HG03520 (cell line): ENCODE results near the gene UGDH.
"Not testable (repeated sequence)": the region's sequence is repeated elsewhere in the genome, so short reads cannot be mapped to it uniquely, and the experiment has no call there.

ENCODE experiments used
- ATAC-seq: cut with Tn5 transposase; IDR thresholded peaks from one replicate; pipeline ENCODE4 v1.9.1; 2021; ENCODE audit warnings: mild to moderate bottlenecking, moderate library complexity; ENCODE audit not compliant: unreplicated experiment

Gene UGDH

DNA sequence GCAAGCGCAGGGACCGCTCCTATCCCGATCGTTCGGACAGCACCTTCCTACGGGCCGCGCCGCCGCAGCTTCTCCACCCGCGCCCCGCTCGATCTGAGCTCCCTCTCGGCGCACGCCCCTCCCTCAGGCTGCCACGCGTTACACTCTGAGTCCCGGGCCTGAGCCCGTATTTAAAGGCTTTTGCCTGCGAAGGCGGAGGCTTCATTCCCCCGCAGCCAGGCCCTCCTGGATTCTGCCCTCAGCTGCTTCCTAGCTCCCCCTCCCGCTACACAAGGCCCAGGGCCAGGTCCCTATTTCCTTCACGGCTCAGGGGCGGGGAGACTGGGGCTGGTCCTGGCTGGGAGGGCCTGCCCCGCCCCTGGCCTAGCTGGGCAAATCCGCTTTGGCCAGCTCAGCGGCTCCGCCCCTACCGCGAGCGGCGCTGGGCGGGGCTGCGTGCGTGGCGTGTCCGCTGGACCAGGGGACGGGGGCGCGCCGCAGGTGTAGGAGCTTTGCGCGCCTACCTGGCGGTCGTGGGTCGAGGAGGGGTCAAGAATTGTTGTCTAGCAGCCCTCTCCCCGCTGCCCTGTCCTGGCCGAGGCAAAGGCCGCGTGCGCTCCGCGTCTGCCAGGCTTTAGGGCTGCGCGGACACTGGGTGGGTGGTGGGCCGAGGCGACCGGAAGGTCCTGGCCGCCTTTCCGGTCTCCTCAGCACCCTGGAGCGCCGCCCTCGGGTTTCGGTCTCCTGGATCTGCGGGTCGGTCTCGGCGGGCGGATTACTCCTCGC, at the start of gene UGDH:
Gene UGDH, minus strand, starts transcription at position 144 of the 765 bp plus-strand sequence. CDS start 5,927 bp downstream, outside the sequence.
- ATAC-seq = peak; percentile 95

DNA sequence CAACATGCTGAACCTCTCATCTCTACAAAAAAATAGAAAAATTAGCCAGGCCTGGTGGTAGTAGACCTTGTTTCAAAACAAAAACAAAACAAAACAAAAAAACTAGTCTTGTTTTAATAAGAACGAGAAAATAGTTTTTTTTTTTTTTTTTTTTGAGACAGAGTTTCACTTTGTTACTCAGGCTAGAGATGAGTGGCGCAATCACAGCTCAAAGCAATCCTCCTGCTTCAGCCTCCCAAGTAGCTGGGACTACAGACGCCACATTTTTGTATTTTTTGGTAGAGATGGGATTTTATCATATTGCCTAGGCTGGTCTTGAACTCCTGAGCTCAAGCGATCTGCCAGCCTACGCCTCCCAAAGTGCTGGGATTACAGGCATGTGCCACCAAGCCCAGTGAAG, 47.7 kb upstream of the UGDH start:
- no peak for ATAC-seq

DNA sequence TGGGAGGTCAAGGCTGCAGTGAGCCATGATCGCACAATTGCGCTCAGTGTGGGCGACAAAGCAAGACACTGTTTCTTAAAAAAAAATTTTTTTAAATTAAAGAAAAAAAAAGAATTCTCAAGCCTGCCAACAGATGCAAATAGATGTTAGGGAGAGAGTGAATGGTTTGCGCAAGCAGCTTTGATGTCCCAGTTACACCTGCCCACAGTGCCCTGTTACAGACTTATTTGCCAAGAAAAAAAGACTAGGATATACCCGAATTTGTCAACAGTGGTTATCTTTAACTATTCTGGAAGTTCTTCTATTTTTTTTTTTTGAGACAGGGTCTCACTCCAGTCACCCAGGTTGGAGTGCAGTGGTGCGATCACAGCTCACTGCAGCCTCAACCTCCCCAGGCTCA, 44.3 kb upstream of the UGDH start:
- ATAC-seq = no peak

DNA sequence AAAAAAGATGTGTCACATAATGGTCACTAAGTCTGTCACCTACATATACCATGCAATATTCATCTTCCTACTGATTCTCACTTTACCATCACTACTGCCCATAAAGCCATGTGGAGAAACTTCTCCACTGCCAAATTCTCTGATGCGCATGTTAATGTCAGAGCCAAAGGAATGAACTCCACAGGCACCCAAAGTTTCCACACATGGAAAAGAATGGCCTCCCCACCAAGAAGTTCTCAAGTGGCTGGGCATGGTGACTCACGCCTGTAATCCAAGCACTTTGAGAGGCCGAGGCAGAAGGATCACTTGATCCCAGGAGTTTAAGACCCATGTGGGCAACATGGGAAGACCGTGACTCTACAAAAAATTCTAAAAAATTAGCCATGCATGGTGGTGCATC, 43.8 kb upstream of the UGDH start:
- ATAC-seq = no peak

DNA sequence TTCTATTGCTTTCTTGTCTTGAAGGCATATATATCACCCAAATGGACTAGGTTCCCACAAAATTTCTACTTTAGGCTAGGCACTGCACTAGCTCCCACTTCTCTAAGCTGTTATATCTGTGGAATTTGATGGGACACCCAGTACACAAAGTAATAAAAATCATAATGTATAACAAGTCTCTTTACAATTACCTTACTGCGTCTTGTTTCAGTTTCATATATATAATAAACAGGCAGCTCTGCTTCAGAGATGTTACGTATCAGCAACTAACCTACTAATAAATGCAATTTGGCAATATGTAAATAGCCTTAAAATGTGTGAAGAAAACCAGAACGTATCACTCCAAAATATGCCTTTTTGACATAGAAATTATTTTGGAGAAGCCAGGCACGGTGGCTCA, 42.0 kb upstream of the UGDH start:
- ATAC-seq = no peak

DNA sequence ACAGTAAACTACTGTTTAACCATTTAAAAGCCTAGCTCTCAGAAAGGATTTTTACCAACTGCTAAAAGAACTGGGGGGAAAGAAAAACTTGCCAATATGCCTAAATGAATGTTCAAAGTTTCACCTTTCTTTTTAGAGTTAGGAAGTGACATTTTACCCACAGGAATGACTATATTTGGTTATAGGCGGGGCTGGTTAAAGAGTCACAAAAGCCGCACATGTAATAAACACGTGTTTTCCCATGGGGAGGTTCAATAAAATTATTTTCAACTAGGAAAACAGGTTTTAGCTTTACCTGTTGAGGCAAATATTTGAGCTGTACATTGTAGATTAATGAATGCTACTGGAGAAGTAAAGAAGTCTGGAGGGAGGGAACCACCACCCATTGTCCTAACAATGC, 41.6 kb upstream of the UGDH start:
- no peak for ATAC-seq

DNA sequence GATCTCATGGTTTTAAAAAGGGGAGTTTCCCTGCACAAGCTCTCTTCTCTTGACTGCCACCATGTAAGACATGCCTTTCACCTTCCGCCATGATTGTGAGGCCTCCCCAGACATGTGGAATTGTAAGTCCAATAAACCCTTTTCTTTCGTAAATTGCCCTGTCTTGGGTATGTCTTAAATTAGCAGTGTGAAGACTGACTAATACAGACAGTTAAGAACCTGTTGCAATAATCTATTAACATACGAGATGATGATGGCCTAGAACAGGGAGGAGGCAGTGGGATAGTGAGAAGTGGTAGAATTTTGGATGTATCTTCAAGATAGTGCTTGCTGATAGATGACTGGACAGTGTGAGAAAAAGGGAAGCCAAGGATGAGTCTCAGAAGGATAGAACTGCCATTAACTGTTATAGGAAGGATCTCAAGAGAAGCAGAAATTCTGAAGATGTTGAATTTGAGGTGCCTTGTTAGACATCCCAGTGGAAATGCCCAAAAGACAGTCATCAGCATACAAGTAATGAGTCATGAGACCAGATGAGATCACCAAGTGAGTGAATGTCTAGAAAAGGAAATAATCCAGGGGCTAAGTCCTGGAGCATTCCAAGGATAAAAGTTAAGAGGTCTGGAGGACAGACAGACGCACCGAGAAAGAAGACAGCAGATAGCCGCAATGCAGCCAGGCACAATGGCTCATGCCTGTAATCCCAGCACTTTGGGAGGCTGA, 38.8 kb upstream of the UGDH start:
- no peak for ATAC-seq

DNA sequence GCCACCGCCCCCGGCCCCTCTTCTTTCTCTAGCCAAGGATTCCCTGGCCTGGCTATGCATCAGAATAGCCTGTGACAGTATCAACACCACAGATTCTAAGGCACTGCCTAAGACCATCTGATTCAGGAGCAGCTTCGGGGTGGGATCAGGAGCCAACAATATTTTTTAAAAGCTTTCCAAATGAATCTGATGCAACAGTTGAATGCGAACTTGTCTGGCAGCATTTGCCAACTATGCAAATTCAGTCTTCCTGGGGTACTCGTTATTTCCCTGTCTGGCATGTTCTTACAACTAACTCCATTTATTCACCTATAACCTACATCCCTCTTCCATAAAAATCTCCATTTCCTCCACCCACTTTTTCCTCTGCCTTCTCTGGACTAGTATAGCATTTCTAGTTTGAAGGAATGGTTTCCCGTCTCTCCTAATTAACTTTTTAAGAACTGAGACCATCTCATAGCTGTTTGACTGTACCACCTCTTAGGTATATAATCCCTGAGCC, 36.2 kb upstream of the UGDH start:
- ATAC-seq = no peak

DNA sequence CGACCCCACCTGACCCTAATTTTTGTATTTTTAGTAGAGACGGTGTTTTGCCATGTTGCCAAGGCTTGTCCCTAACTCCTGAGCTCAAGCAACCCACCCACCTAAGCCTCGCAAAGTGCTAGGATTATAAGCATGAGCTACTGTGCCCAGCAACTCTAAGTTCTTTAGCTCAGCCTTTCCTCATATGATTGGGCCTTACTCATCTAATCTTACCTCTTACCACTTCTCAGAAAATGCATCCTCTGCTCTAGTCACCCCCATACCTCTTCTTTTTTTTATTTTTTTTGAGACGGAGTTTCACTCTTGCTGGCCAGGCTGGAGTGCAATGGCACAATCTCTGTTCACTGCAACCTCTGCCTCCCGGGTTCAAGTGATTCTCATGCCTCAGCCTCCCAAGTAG, 35.6 kb upstream of the UGDH start:
- ATAC-seq = no peak

DNA sequence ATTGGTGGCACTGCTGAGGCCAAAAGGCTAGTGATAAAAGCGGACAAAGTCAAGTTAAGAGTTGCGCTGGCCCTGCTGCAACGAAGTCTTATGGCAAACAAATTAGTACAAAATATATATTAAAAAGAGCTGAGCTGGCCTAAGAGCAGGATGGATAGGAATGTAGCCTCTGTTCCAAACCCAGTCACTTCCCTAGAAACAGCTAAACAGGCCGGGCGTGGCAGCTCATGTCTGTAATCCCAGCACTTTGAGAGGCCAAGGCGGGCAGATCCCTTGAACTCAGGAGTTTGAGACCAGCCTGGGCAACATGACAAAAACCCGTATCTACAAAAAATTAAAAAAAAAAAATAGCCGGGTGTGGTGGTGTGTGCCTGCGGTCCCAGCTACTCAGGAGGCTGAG, 32.4 kb upstream of the UGDH start:
- no peak for ATAC-seq

DNA sequence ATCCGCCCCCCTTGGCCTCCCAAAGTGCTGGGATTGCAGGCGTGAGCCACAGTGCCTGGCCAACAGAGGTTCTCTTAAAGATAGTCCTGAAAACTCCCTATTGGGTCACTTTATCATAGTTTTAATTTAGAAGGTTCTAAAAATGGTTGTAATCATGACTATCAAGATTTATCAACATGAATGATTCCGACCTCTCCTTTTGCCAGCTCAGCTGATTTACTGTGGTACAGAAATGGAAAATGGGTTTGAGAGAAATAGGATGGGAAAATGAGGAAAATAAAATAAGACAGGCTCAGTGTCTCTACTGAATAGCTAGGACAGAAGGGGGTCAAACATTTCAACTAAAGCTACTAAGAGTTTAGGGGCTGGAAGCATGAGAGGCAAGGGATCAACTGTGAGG, 28.2 kb upstream of the UGDH start:
- ATAC-seq = no peak

DNA sequence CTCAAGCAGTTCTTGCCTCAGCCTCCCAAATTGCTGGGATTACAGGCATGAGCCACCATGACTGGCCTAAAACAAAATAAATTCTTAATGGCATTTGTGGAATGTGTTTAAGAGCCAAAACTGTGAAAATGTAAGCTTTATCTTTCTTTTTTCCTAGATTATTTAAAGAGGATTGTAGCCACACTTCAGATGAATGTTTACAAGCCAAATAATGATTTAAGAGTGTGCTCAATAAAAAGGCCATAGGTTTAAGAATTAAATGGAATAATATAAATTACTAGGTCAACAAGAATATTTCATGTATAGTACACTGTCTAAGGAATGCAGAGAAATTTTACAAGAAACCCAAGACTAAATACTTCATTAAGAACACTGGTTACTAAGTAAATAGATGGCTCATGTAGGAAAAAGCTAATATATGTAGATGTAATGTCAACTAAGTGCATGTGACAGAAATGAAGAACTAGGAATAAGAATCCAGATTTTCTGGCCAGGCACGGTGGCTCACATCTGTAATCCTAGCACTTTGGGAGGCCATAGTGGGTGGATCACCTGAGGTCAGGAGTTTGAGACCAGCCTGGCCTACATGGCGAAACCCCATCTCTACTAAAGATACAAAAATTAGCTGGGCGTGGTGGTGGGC, 21.3 kb upstream of the UGDH start:
- no peak for ATAC-seq

DNA sequence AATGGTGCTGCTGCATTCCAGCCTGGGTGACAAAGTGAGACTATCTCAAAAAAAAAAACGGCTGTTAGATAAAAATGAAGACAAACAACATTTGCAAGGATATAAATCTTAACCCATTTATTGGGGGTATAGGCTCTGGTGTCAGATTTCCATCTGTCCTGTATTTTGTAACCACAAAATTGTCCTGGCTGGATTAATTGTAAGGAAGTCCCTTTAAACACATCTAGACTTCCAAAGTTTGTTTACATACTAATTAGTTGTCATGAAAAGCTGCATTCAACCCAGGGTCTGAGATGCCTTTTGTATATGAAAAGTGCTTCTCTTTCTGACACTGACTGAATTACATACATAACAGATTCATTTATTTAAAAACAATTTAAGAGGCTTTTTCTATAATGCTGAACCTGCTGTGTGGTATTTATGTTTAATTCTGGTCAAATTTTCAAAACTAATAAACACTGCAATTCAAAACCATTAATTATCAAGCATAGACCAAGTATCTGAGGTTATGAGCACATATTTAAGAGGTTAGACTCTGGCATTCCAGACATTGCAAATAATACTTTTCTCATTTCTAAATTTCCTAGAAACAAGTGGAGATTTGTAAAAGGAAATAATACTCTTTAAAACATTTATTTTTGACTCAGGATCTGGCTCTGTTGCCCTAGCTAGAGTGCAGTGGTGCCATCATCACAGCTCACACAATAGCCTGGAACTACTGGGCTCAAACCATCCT, 17.5 kb upstream of the UGDH start:
- ATAC-seq = no peak

DNA sequence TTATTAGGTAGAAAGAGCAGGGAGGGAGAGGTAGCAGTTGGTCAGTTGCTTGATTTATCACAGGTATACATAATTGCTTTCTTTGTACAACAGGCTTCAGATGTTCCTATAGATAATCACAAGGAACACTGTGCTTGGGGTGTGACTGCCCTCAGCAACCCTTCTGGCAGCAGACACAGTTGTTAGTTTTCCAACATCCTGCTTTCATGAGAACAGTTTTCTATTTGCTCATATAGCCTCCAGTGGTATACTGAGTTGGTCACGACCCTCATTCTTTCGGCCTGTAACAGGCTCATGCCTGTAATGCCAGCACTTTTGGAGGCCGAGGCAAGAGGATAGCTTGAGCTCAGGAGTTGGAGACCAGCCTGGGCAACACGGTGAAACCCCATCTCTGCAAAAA, 16.8 kb upstream of the UGDH start:
- not testable (repeated sequence) for ATAC-seq

DNA sequence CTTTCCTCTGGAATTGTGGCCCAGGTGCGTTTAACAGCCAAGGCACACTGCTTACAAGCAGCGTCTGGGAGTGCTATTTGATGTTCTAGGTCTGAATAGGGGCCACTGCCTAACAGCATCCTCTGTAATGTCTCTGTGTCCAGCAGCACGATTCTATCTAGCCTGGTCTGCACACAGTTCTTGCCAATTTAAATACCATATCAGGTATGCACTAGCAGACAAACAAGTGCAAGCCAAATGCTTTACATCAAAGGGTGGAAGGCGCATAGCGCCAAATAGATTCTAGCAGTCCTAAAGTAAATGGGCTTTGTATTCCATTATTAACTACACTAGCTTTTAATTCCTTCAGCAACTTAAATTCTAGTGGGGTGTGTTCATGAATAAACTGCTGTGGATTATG, 15.8 kb upstream of the UGDH start:
- ATAC-seq = no peak

DNA sequence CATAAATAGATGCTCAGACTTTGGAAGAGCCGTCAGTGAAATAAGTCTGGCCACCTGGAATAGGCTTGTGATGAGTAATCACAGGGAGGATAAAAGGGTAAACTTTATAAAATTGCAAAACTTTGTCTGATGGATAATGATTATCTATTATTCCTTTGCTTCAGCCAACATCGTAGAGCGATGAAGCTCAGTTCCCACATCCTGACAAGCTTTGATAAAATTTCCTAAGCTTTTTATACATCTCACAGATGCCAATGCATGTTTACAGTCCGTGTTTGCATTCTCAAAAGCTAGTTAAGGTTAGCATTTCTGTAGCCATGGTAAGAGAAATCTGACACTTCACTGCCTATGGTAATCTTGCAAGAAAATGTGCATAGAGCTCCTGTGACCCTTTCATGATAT, 15.4 kb upstream of the UGDH start:
- ATAC-seq = no peak

DNA sequence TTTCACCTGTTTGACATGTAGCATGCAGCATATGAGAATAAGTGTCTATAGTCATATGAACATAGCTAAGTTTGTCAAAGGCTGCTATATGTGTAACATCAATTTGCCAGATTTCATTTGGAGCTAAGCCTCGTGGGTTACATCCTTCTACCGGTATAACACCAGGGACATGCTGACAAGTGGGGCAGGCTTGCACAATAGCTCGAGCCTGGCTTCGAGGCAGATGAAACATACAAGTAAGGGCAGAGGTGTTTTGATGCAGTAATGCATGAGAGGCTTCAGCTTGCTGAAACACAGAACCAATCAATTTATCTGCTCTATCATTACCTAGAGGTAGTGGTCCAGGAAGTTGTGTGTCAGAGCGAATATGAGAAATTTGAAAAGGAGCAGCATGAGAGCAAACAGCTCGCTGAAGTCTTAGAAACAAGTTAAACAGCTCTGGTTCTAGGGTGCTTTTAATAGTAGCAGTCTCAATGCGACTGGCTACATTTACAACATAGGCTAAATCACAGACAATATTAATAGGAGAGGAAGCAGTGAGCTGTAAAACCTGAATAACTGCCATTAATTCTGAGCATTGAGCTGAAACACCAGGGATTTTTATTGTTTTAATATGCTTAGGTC, 14.9 kb upstream of the UGDH start:
- no peak for ATAC-seq

DNA sequence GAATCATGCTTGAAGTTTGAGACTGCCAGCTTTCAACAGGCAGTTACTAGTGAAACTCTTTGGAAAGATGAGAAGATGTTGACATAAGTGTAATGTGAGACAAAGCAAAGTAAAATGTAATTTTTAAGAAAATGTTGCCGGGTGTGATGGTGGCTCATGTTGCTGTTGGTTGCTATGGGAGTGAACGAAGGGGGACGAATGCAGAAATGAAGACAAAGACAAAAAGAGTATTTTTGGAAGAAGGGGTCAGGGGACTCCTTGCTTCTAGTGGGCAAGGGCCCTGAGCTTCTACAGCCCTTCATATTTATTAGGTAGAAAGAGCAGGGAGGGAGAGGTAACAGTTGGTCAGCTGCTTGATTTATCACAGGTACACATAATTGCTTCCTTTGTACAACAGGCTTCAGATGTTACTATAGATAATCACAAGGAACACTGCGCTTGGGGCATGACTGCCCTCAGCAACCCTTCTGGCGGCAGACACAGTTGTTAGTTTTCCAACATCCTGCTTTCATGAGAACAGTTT, 11.9 kb upstream of the UGDH start:
- no peak for ATAC-seq

DNA sequence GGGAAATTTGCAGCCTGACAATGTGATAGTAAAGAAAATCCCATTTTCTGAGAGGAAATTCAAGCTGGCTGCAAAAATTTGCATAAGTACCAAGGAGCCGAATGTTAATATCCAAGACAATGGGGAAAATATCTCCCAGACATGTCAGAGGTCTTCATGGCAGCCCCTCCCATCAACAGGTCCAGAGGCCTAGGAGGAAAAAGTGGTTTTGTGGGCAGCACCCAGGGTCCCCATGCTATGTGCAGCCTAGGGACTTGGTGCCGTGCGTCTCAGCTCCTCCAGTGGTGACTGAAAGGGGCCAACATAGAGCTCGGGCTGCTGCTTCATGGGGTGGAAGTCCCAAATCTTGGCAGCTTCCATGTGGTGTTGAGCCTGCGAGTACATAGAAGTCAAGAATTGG, 6.3 kb upstream of the UGDH start:
- no peak for ATAC-seq

DNA sequence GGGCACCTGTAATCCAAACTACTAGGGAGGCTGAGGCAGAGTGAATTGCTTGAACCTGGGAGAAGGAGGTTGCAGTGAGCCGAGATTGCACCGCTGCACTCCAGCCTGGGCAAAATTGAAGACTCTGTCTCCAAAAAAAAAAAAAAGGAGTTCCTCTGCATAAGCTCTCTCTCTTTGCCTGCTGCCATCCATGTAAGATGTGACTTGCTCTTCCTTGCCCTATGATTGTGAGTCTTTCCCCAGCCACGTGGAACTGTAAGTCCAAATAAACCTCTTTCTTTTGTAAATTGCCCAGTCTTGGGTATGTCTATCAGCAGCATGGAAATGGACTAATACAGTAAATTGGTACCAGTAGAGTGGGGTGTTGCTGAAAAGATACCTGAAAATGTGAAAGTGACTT, 5.0 kb upstream of the UGDH start:
- not testable (repeated sequence) for ATAC-seq

DNA sequence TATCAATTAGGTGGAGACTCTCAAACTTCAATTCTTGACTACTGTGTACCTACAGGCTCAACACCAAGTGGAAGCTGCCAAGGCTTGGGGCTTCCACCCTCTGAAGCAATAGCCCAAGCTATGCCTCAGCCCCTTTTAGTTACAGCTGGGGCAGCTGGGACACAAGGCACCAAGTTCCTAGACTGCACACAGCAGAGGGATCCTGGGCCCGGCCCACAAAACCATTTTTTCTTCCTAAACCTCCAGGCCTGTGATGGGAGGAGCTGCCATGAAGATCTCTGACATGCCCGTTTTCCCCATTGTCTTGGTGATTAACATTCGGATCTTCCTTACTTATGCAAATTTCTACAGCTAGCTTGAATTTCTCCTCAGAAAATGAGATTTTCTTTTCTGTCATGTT, 3.4 kb upstream of the UGDH start:
- ATAC-seq = no peak
